Measurements from ENCODE around the gene TRIM9. TPM values are rescaled to one million over a fixed set of nuclear protein-coding genes. Genes with fewer than 3 reads are reported as not detected.

The TRIM9 gene
- total RNA-seq, 1 donor from 2014 or later, result 2.2 TPM

GRCh38 chr14:51056421-51056820 lies 38.5 kb downstream of the TRIM9 start:
- Histone ChIP-seq H3K36me3 (no peaks in the 10 kb centered on the region), H3K9me3 (no peaks in the 10 kb centered on the region), H3K27me3 (no peaks in the 10 kb centered on the region), H3K4me3 (no peak overlapping the region), H3K27ac (no peak overlapping the region), H3K4me1 (no peaks in the 10 kb centered on the region)
- no peak for DNase-seq (ENCODE audit: extremely low spot score in 2 of 2)
- intact Hi-C loops (cut with DNase I), result no loop called here
- TF ChIP-seq POLR2A (IDR thresholded peaks at IDR 0.05) (no peak), POLR2AphosphoS5 (IDR thresholded peaks at IDR 0.05; ENCODE audit: insufficient read depth in 1 of 2, low read depth in 1 of 2) (no peak), CTCF (IDR thresholded peaks at IDR 0.05) (no peak)

GRCh38 chr14:51053157-51053556 lies 41.7 kb downstream of the TRIM9 start:
- no peak overlapping the region for H3K4me3 ChIP-seq
- intact Hi-C loops (cut with DNase I), result no loop called here
- no peaks in the 10 kb centered on the region for H3K27me3 ChIP-seq
- no peaks in the 10 kb centered on the region for H3K36me3 ChIP-seq
- DNase-seq (ENCODE audit: extremely low spot score in 2 of 2), result no peak
- H3K27ac ChIP-seq, result no peak overlapping the region
- no peaks in the 10 kb centered on the region for H3K4me1 ChIP-seq
- TF ChIP-seq POLR2A (IDR thresholded peaks at IDR 0.05), result no peak
- no peak for TF ChIP-seq POLR2AphosphoS5 (IDR thresholded peaks at IDR 0.05; ENCODE audit: insufficient read depth in 1 of 2, low read depth in 1 of 2)
- TF ChIP-seq CTCF (IDR thresholded peaks at IDR 0.05), result no peak
- no peaks in the 10 kb centered on the region for H3K9me3 ChIP-seq

- no peak for DNase-seq (ENCODE audit: extremely low spot score in 2 of 2)
- no peaks in the 10 kb centered on the region for H3K9me3 ChIP-seq
- no peaks in the 10 kb centered on the region for H3K36me3 ChIP-seq
- TF ChIP-seq POLR2A (IDR thresholded peaks at IDR 0.05) (no peak), POLR2AphosphoS5 (IDR thresholded peaks at IDR 0.05; ENCODE audit: insufficient read depth in 1 of 2, low read depth in 1 of 2) (no peak), CTCF (IDR thresholded peaks at IDR 0.05) (no peak)
- H3K27me3 ChIP-seq, result no peaks in the 10 kb centered on the region
- intact Hi-C loops (cut with DNase I), result no loop called here
- H3K4me3 ChIP-seq, result no peak overlapping the region
- H3K4me1 ChIP-seq, result no peaks in the 10 kb centered on the region
- no peak overlapping the region for H3K27ac ChIP-seq
These were observed 49.9 kb downstream of the TRIM9 start for GRCh38 chr14:51044961-51045360.

GRCh38 chr14:51041883-51042282 lies 53.0 kb downstream of the TRIM9 start:
- no peak for TF ChIP-seq POLR2AphosphoS5 (IDR thresholded peaks at IDR 0.05; ENCODE audit: insufficient read depth in 1 of 2, low read depth in 1 of 2)
- TF ChIP-seq POLR2A (IDR thresholded peaks at IDR 0.05), result no peak
- TF ChIP-seq CTCF (IDR thresholded peaks at IDR 0.05), result no peak
- H3K36me3 ChIP-seq, result no peaks in the 10 kb centered on the region
- no peaks in the 10 kb centered on the region for H3K27me3 ChIP-seq
- H3K27ac ChIP-seq, result no peak overlapping the region
- H3K4me1 ChIP-seq, result no peaks in the 10 kb centered on the region
- intact Hi-C loops (cut with DNase I), result no loop called here
- H3K9me3 ChIP-seq, result no peaks in the 10 kb centered on the region
- H3K4me3 ChIP-seq, result no peak overlapping the region
- DNase-seq (ENCODE audit: extremely low spot score in 2 of 2), result no peak

- Histone ChIP-seq H3K4me3 (no peak overlapping the region), H3K9me3 (no peaks in the 10 kb centered on the region), H3K4me1 (no peaks in the 10 kb centered on the region), H3K27ac (no peak overlapping the region), H3K36me3 (no peaks in the 10 kb centered on the region), H3K27me3 (no peaks in the 10 kb centered on the region)
- intact Hi-C loops (cut with DNase I), result no loop called here
- DNase-seq (ENCODE audit: extremely low spot score in 2 of 2), result no peak
- TF ChIP-seq POLR2A (IDR thresholded peaks at IDR 0.05), result no peak
- no peak for TF ChIP-seq POLR2AphosphoS5 (IDR thresholded peaks at IDR 0.05; ENCODE audit: insufficient read depth in 1 of 2, low read depth in 1 of 2)
- no peak for TF ChIP-seq CTCF (IDR thresholded peaks at IDR 0.05)
These were observed 53.8 kb downstream of the TRIM9 start for GRCh38 chr14:51041108-51041531.

Data from vagina (tissue), 2 donors.